Endodermal cell (in vitro differentiated cells): ENCODE data around the gene TRA2B. TPM values are rescaled to one million over a fixed set of nuclear protein-coding genes. Genes with fewer than 3 reads are reported as not detected.

Experiments
- DNase-seq: peaks from one replicate; pipeline ENCODE4 v3.0.0-alpha.2; 2017
- H3K27ac ChIP-seq: 2 replicates; pipeline ENCODE4 v1.5.1; 2013; ENCODE audit warnings: mild to moderate bottlenecking, low read depth, low read length, moderate library complexity
- H3K27me3 ChIP-seq: 2 replicates; pipeline ENCODE4 v1.6.1; 2013; ENCODE audit warnings: mild to moderate bottlenecking, low read length, moderate library complexity; ENCODE audit not compliant: insufficient read depth, control insufficient read depth, poor library complexity, severe bottlenecking
- H3K36me3 ChIP-seq: 2 replicates; pipeline ENCODE4 v1.7.0; 2013; ENCODE audit warnings: mild to moderate bottlenecking, low read length, moderate library complexity; ENCODE audit not compliant: control insufficient read depth, insufficient read depth
- H3K4me1 ChIP-seq: one replicate; pipeline ENCODE4 v1.7.0; 2013; ENCODE audit warnings: low read length; ENCODE audit not compliant: control insufficient read depth, insufficient read depth
- H3K4me3 ChIP-seq: 2 replicates; pipeline ENCODE4 v1.5.1; 2013; ENCODE audit warnings: mild to moderate bottlenecking, low read length, moderate library complexity
- H3K9ac ChIP-seq: 2 replicates; pipeline ENCODE4 v1.6.1; 2013; ENCODE audit warnings: mild to moderate bottlenecking, low read length, moderate library complexity; ENCODE audit not compliant: poor library complexity, severe bottlenecking; ENCODE audit errors: extremely low read depth
- H3K9me3 ChIP-seq: 2 replicates; pipeline ENCODE4 v1.6.1; 2013; ENCODE audit warnings: mild to moderate bottlenecking, low read length, moderate library complexity; ENCODE audit not compliant: control insufficient read depth
- H3K27ac Mint-ChIP-seq: 2 replicates; pipeline ENCODE4 v1.8.0; 2020; ENCODE audit warnings: mixed read lengths
- H3K27me3 Mint-ChIP-seq: 2 replicates; pipeline ENCODE4 v1.8.0; 2021; ENCODE audit warnings: mild to moderate bottlenecking, mixed read lengths; ENCODE audit not compliant: insufficient read depth
- H3K36me3 Mint-ChIP-seq: 2 replicates; pipeline ENCODE4 v1.8.0; 2020; ENCODE audit warnings: low read depth, mixed read lengths
- H3K4me1 Mint-ChIP-seq: 2 replicates; pipeline ENCODE4 v1.8.0; 2020; ENCODE audit warnings: mixed read lengths
- H3K4me3 Mint-ChIP-seq: 2 replicates; pipeline ENCODE4 v1.8.0; 2020; ENCODE audit warnings: mild to moderate bottlenecking, moderate library complexity, mixed read lengths
- H3K9me3 Mint-ChIP-seq: 2 replicates; pipeline ENCODE4 v1.8.0; 2020; ENCODE audit warnings: mild to moderate bottlenecking, mixed read lengths
- WGBS, 2 experiments: methylation state at CpG; one replicate each; pipeline versions ENCODE4 v1.1.5 to v1.1.7; 2013; ENCODE audit warnings: missing lambda C conversion rate in 2 of 2, mixed read lengths in 1 of 2; ENCODE audit not compliant: insufficient coverage in 1 of 2, insufficient read length in 1 of 2; 5-methylcytosine and 5-hydroxymethylcytosine counted together
- total RNA-seq, 2 donors: library from RNA; stranded (reverse); fragmentation: NEBNext Ultra II Directional in 1 of 2; extraction: Animal tissue kit (Norgen Biotek cat#: 25700) in 1 of 2; gene quantifications; 2 replicates in 1 of 2; 3 replicates in 1 of 2; pipeline ENCODE4 v1.2.1, GENCODE V29; 2021
- TF ChIP-seq, protein P1 (sequence below): fragments of 200-600 bp; sonication (generic); conservative IDR thresholded peaks from 2 replicates; pipeline ENCODE4 v1.5.0; 2021; ENCODE audit warnings: antibody characterized with exemption, mild to moderate bottlenecking

Gene TRA2B
- total RNA-seq, 2 donors from 2014 or later, result 222 to 230 TPM

GRCh38 chr3:185961675-185962232 is 23.9 kb upstream of the TRA2B start:
- Histone ChIP-seq H3K4me3 (no peak overlapping the region), H3K27me3 (no peaks in the 10 kb centered on the region), H3K9me3 (no peaks in the 10 kb centered on the region), H3K36me3 (no peaks in the 10 kb centered on the region), H3K4me1 (no peaks in the 10 kb centered on the region), H3K9ac (no peak overlapping the region), H3K27ac (no peak overlapping the region)
- no peaks in the 10 kb centered on the region for H3K4me1 Mint-ChIP-seq
- H3K27me3 Mint-ChIP-seq, result no peaks in the 10 kb centered on the region
- peaks cover 8% of the 10 kb centered on the region for H3K9me3 Mint-ChIP-seq
- no peak overlapping the region for H3K27ac Mint-ChIP-seq
- no peak overlapping the region for H3K4me3 Mint-ChIP-seq
- TF ChIP-seq, protein P1, sequence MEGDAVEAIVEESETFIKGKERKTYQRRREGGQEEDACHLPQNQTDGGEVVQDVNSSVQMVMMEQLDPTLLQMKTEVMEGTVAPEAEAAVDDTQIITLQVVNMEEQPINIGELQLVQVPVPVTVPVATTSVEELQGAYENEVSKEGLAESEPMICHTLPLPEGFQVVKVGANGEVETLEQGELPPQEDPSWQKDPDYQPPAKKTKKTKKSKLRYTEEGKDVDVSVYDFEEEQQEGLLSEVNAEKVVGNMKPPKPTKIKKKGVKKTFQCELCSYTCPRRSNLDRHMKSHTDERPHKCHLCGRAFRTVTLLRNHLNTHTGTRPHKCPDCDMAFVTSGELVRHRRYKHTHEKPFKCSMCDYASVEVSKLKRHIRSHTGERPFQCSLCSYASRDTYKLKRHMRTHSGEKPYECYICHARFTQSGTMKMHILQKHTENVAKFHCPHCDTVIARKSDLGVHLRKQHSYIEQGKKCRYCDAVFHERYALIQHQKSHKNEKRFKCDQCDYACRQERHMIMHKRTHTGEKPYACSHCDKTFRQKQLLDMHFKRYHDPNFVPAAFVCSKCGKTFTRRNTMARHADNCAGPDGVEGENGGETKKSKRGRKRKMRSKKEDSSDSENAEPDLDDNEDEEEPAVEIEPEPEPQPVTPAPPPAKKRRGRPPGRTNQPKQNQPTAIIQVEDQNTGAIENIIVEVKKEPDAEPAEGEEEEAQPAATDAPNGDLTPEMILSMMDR, result no peak
- H3K36me3 Mint-ChIP-seq, result no peaks in the 10 kb centered on the region
- 90 to 97% methylated on average over 3 to 4 of the region's 4 CpGs for WGBS, 2 experiments
- no peak for DNase-seq

DNA sequence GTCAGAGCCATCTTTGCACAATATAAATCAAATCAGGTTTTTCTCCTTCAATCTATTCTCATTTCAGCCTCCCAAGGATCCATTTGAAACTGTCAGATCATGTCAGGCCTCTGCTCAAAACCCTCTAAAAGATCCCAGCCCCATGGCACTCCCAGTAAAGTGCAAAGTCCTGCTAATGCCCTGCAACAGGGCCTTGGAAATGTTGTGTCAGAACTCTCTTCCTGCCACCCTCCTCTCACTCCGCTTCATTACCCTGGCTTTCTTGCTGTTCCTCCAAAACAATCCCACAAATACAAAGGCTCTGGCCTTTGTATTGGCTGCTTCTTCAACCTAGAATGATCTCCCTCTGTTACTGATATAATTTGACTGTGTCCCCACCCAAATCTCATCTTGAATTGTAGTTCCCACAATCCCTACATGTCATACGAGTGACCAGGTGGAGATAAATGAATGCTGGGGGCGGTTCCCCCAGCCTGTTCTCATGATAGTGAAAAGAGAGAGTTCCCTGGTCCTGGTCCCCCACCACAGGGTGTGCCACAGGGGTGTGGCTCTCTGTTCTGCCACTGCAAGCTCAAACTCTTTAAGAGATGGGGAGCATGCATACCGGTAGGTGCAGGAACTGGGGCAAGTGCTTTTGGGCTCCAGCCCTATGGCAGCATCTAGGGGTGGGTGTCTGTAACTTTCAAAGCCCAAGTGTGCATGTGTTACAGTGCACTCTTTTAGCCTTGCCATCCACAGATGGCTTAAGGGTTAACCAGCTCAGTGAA is 22.9 kb upstream of the TRA2B start:
- Mint-ChIP-seq H3K36me3 (no peaks in the 10 kb centered on the region), H3K9me3 (peaks cover 3% of the 10 kb centered on the region), H3K27ac (no peak overlapping the region), H3K27me3 (no peaks in the 10 kb centered on the region), H3K4me1 (peaks cover 7% of the 10 kb centered on the region), H3K4me3 (no peak overlapping the region)
- Histone ChIP-seq H3K9ac (no peak overlapping the region), H3K4me3 (no peak overlapping the region), H3K27me3 (no peaks in the 10 kb centered on the region), H3K9me3 (no peaks in the 10 kb centered on the region), H3K36me3 (no peaks in the 10 kb centered on the region), H3K27ac (no peak overlapping the region), H3K4me1 (no peaks in the 10 kb centered on the region)
- TF ChIP-seq, protein P1, result no peak
- no peak for DNase-seq
- WGBS, 2 experiments, result 87 to 92% methylated on average over 3 to 4 of the region's 4 CpGs

GRCh38 chr3:185959609-185960521 is 22.1 kb upstream of the TRA2B start:
- H3K4me1 ChIP-seq, result no peaks in the 10 kb centered on the region
- H3K9ac ChIP-seq, result no peak overlapping the region
- no peaks in the 10 kb centered on the region for H3K9me3 Mint-ChIP-seq
- no peaks in the 10 kb centered on the region for H3K36me3 Mint-ChIP-seq
- no peak overlapping the region for H3K27ac Mint-ChIP-seq
- TF ChIP-seq, protein P1, result no peak
- H3K4me1 Mint-ChIP-seq, result peaks cover 9% of the 10 kb centered on the region
- no peak overlapping the region for H3K27ac ChIP-seq
- no peak overlapping the region for H3K4me3 ChIP-seq
- H3K27me3 Mint-ChIP-seq, result no peaks in the 10 kb centered on the region
- H3K27me3 ChIP-seq, result no peaks in the 10 kb centered on the region
- H3K36me3 ChIP-seq, result no peaks in the 10 kb centered on the region
- DNase-seq, result no peak
- H3K4me3 Mint-ChIP-seq, result no peak overlapping the region
- no peaks in the 10 kb centered on the region for H3K9me3 ChIP-seq
- WGBS, 2 experiments, result 83 to 91% methylated on average over 3 to 5 of the region's 5 CpGs
